Left hindlimb (tissue), 1 donor: ENCODE data around the gene PEX10.

Source experiments
- DNase-seq: peaks from one replicate; pipeline ENCODE4 v3.0.0-alpha.2; 2018

PEX10 gene

GRCh38 chr1:2402420-2402819 lies 9.9 kb downstream of the PEX10 start:
- no peak for DNase-seq

- DNase-seq = no peak
These were observed 11.3 kb downstream of the PEX10 start for GRCh38 chr1:2400950-2401649.

DNA sequence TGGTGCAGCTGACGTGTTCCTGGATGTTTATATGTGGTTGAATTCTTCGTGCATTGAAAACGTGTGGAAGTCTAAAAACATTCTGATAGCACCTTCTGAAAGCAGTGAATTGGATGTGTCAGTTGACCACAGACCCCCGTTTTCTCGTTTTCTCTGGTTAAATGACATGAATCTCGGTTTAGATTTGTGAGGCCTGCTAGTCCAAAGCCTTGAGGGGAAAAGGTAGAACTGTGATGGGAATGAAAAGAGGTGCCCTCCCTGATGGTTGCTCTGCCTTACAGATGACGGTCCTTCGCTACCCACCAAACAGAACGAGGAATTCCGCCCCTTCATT lies 11.8 kb downstream of the PEX10 start:
- DNase-seq = no peak

DNA sequence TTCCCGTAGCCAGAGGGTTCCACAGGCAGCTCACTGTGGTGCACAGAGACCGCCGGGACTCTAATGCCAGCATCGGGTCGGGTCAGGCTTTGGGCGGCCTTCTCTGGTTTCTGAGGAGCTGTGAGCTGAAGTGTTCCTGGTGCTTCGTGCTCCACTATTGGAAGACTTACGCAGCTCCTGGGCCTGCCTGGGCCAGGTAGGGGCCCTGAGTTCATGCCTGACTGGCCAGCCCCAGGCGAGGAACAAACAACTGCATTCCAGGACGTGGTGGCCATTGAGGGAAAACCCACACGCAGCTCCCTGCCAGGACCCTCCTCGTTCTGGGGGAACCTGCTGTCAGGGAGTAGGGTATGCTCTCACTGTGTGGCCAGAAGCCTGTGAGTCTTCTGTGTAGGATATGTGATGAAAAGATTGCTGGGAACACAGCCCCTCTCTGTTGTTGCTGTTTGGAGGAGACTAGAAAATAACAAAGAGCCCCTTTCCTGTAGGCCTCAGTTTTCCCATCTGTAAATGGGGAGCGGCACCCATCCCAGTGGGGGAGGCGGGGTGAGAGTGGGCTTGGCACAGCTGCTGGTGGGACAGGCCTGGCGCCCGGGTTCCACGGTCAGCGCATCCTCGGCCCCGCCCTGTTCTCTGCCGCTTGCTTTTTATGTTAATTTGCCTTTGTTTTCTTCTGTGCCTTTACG lies 12.3 kb downstream of the PEX10 start:
- DNase-seq = no peak

GRCh38 chr1:2398871-2399270 lies 13.5 kb downstream of the PEX10 start:
- no peak for DNase-seq

GRCh38 chr1:2397007-2397679 lies 15.2 kb downstream of the PEX10 start:
- no peak for DNase-seq

DNA sequence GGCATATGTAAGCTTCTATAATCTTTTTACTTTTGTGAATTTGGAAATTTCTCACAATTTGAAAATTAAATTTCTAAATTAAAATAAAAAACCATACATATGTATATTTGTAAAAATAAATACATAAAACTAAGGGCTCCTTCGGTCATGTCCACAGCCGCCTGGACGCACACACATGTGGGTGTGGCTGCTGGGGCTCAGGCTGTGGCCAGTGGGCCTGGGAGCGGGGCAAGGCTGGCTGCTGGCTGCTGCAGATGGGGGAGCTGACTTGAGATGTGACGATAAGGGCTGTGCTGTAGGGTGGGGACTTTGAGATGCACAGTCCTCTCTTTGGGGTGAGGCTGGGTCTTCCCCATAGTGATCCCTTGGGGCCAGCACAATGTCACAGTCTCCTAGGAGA lies 15.9 kb downstream of the PEX10 start:
- DNase-seq = no peak

DNA sequence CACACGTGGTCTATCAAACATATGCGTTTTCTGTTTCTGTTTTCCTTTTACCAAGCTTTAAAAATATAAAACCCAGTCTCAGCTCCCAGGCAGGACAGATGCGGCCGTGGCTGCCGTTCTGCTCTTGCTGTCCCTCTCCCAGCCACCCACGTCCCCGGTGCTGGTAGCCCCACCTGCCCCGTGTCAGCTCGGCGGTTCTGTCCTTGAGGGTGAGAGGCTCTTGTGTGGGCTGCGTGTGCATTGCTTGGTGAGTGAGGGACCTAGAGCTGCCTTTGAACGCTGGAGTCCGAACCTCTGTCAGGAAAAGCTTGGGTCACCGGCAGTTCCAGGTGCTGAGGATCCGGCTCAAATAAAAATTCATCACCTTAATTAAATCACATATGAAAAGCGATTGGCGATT lies 16.3 kb downstream of the PEX10 start:
- DNase-seq = no peak

DNA sequence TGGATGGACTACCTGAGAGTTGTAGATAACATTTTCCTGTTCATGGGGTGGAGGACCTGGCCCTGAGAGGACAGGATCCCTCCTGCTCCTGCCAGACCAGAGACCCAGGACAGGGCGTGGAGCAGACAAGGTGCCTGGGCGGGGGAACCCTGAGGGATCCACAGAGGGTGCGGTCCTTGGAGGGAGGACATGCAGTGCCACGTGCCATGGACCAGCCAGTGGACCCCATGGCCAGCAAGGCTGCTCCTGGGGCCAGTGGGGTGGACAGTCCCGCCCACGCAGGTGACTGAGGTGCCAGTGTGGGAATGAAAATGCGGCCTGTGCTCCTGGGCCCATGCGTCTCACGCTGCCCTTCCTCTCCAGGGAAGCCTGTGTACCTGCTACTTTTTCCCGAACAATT lies 17.1 kb downstream of the PEX10 start:
- DNase-seq = no peak

DNA sequence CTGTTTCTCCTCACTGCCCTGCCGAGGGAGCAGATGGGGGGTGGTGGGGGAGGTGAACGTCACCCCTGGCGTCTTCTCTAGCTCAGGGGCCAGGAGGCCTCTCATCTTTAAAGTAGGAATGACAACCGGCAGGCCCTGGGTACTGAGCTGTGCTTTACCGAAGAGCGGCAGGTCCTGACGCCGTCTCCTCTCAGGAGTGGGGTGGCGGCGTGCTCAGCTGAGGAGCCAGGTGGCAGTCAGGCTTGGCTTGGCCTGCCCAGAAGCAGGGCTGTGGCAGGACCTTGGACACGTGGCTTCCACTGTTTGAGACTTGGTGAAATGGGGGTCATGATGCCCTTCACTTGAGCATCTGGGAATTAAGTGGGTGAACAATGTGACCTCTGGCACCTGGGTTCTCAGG lies 17.6 kb downstream of the PEX10 start:
- no peak for DNase-seq

DNA sequence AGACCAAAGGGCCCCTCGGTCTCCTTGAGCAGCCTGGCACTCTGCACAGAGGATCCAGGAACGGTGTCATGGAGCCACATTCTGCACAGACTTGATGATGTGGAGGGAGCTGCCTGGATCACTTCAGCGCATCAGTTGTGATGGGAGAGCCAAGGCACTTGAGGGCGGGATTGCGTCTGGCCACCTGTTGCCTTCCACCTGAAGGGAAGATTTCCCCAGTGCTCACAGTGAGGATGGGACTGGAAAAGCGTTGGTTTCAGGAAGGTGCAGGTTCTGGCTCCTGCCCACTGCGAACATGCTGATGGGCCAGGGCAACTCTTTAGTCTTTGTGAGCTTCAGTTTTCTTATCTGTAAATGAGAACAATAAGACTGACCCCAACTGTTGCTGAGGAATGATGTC lies 18.1 kb downstream of the PEX10 start:
- DNase-seq = no peak

DNA sequence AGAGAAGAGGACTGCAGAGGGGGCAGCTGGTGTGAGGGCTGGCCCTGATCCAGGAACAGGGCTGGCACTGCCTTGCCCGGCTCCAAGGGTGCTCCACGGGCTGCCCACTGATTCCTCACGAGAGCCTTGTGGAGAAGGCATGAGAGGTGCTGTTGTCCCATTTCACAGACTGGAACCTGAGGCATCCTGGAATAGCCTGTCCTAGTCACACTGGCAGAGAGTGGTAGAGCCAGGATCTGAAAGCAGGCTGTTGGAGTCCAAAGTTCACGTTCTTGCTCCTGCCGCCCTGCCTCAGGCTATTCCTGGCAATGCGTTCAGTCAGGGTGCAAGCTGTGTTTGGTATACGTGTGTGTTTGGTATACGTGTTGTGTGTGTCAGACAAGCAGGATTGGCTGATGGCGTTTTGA lies 18.9 kb downstream of the PEX10 start:
- no peak for DNase-seq

DNA sequence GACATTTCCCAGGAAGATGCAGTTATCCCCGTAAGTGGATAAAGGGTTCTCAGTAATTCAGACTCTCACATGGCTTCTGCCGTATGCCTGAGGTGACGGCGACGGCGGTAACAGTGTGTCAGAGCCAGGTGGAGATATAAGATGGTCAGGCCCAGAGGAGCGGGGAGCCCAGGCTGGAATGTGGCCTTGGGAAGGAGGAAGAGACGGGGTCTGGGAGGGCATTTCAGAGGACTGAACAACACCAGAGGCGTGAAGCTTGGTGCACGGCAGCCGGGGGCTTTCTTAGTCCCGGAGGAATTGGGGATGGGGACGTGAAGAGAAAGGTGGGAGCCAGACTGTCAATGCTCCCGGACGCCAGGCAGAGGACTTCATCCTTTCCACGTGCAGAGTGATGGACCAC lies 19.7 kb downstream of the PEX10 start:
- no peak for DNase-seq

DNA sequence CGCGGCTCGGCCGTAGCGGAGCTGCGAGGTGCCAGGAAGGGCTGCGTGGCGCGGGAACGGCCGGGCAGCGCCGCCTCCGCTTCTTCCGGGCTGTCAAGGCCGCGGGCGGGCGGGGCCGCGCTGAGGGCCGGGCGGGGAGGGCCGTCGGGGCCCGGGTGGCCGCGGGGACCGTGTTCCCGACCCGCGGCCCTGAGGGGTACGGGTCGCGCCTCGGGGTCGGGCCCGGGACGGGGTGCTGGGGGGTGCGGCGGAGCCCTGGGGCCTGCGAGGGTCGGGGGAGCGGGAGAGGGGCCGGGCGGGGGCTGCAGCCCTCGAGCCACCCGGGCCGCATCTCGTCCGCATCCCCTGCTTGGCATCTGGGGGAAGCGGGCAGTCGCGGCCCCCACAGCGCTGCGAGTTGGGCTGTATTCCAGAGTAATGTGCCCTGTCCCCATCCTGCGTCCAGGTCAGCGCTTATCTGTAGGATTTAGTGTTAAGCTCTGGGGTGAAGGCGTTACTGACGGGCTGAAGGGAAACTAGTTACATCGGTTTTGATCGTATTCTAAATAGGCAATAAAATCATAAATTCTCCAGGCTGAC lies 20.3 kb downstream of the PEX10 start:
- no peak for DNase-seq

DNA sequence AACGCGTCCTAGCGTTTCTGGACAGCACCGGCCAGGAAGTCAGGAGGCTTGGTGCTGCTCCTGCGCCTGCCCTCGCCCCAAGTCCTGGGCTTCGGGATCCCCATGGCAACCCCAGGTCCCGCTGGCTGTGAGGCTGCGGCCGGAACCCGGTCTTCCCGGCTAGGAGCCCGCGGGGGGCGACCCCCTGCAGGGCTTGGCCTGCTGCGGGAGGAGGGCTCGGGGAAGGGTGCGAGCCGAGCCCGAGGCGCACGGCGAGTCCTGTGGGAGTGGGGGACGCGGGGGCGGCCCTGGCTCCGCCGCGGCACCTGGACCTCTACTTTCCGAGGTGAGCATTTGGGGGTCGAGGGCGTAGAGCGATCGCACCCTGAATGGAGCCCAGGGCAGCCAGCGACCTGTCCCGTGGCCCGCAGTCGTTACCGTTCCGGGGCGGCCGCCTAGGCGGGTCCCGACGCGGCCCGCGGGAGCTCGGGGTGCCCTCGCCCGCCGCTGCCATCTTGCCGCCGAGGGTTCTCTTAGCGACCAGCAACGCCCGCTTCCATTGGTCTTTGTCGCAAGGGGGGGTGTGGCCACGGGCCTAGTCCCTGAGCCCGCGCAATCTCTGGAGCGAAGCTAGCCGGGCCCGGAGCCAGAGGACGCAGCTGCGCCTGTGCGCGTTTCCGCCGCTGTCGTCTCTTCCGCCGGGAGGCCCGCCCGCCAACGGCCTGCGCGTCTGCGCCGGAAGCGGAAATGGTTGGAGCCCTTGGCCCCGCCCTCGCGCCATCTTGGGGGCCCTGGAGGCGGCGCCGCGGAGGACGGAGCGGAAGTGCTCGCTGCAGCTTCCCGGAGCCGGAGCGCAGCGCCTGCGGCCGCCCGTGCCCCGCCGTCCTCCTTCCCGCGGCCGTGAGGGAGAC lies 21.1 kb downstream of the PEX10 start, which contains the start of the genes MORN1 and RER1:
Gene MORN1 (minus strand): TSS at position 514 of the 890 bp plus-strand sequence. CDS start 21 bp downstream, at position 493.
Gene RER1 (plus strand): TSS at position 801 of the 890 bp plus-strand sequence. CDS start 3,950 bp downstream, outside the sequence.
- DNase-seq = peak; percentile 100

DNA sequence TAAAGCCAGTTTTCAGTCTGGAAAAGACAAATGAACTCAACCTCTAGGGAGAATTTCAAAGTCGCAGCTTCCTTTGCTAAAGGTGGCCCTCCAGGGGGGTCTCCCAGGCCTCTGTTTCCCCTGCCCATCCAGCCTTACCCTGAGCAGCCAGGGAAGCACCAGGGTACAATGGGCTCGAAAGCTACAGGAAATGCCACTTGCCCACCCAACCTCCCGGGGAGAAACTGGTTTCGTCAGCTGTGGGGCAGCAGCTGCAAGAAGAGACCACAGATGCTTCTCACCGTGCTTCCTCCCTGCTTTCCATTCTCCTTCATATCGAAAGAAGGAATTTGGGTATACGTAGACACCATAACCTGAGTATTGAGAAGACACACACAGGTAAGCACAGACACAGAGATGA lies 22.7 kb downstream of the PEX10 start:
- no peak for DNase-seq

- DNase-seq = peak; percentile 23
These were observed 24.1 kb downstream of the PEX10 start for GRCh38 chr1:2388004-2388913.

GRCh38 chr1:2386636-2387611 lies 25.4 kb downstream of the PEX10 start:
- DNase-seq = peak; percentile 22

GRCh38 chr1:2385606-2386280 lies 26.6 kb downstream of the PEX10 start:
- DNase-seq = peak; percentile 28
